OCI-LY3 (cell line): ENCODE measurements around the gene ARMC3.

Source experiments
- H2AFZ ChIP-seq: fragments of 200-600, 300-600 bp; shearing (Covaris generic); 2 replicates; pipeline ENCODE4 v1.6.0; 2014; ENCODE audit warnings: antibody characterized with exemption, low read depth, low read length
- H3K27ac ChIP-seq: fragments of 200-600, 300-600 bp; sonication (generic); 2 replicates; pipeline ENCODE4 v1.5.1; 2014; ENCODE audit warnings: mild to moderate bottlenecking, low read length, moderate library complexity, mixed read lengths
- H3K27me3 ChIP-seq: fragments of 200-600, 300-600 bp; sonication (generic); 2 replicates; pipeline ENCODE4 v1.6.1; 2014; ENCODE audit warnings: low read depth, low read length, mixed read lengths
- H3K36me3 ChIP-seq: fragments of 200-600, 300-600 bp; sonication (generic); replicated peaks from 2 replicates; pipeline ENCODE3; 2014; ENCODE audit warnings: low read depth, low read length, mixed read lengths
- H3K4me1 ChIP-seq: fragments of 300-600, 200-600 bp; sonication (generic); 2 replicates; pipeline ENCODE4 v1.6.1; 2014; ENCODE audit warnings: low read length, mixed read lengths
- H3K4me2 ChIP-seq: fragments of 200-600, 300-600 bp; sonication (generic); 2 replicates; pipeline ENCODE4 v1.6.1; 2014; ENCODE audit warnings: low read length, mixed read lengths
- H3K4me3 ChIP-seq: fragments of 300-600, 200-600 bp; sonication (generic); 2 replicates; pipeline ENCODE4 v1.5.1; 2014; ENCODE audit warnings: antibody characterized with exemption, mild to moderate bottlenecking, low read length, moderate library complexity
- H3K79me2 ChIP-seq: fragments of 300-600, 200-600 bp; shearing (Covaris generic); 2 replicates; pipeline ENCODE4 v1.6.1; 2014; ENCODE audit warnings: mild to moderate bottlenecking, low read length, mixed read lengths
- H3K9ac ChIP-seq: fragments of 300-600, 200-600 bp; shearing (Covaris generic); 2 replicates; pipeline ENCODE4 v1.6.0; 2014; ENCODE audit warnings: mild to moderate bottlenecking, low read length, moderate library complexity
- H3K9me3 ChIP-seq: fragments of 200-600, 300-600 bp; shearing (Covaris generic); 2 replicates; pipeline ENCODE4 v1.6.1; 2014; ENCODE audit warnings: low read length, mixed read lengths; ENCODE audit not compliant: insufficient read depth
- H4K20me1 ChIP-seq: fragments of 200-600, 300-600 bp; sonication (generic); 2 replicates; pipeline ENCODE4 v1.6.1; 2016; ENCODE audit warnings: low read length, mixed read lengths; ENCODE audit not compliant: insufficient read depth
- CTCF ChIP-seq: fragments of 200-600, 300-600 bp; sonication (generic); IDR thresholded peaks from 2 replicates; pipeline ENCODE4 v1.5.1; 2014; ENCODE audit warnings: antibody characterized with exemption, low read length, low read depth
- EZH2phosphoT487 ChIP-seq: fragments of 200-600 bp; shearing (Covaris generic); IDR thresholded peaks from 2 replicates; pipeline ENCODE4 v1.6.1; 2018; ENCODE audit warnings: antibody characterized with exemption, mixed run types, low read depth

The ARMC3 gene

GRCh38 chr10:22942437-22942836, 14.6 kb downstream of the ARMC3 start:
- no peak overlapping the region for H2AFZ ChIP-seq
- no peak for TF ChIP-seq EZH2phosphoT487
- no peak for TF ChIP-seq CTCF
- H3K9me3 ChIP-seq: no peaks in the 10 kb centered on the region

GRCh38 chr10:22945934-22946673, 18.3 kb downstream of the ARMC3 start:
- no peaks in the 10 kb centered on the region for H3K36me3 ChIP-seq
- no peaks in the 10 kb centered on the region for H3K27me3 ChIP-seq
- H3K4me2 ChIP-seq: no peak overlapping the region
- TF ChIP-seq CTCF: no peak
- TF ChIP-seq EZH2phosphoT487: no peak
- no peak overlapping the region for H2AFZ ChIP-seq
- H3K4me1 ChIP-seq: peaks cover 7% of the 10 kb centered on the region
- H3K79me2 ChIP-seq: no peaks in the 10 kb centered on the region
- H3K9me3 ChIP-seq: no peaks in the 10 kb centered on the region
- H3K4me3 ChIP-seq: no peak overlapping the region
- no peak overlapping the region for H3K9ac ChIP-seq
- no peaks in the 10 kb centered on the region for H4K20me1 ChIP-seq
- no peak overlapping the region for H3K27ac ChIP-seq

More at GRCh38 chr10:22942437-22942836, 14.6 kb downstream of the ARMC3 start:
- Histone ChIP-seq H3K4me2 (no peak overlapping the region), H3K27me3 (no peaks in the 10 kb centered on the region), H3K36me3 (no peaks in the 10 kb centered on the region), H3K4me3 (no peak overlapping the region), H3K4me1 (peaks cover 7% of the 10 kb centered on the region), H3K79me2 (no peaks in the 10 kb centered on the region), H3K9ac (no peak overlapping the region), H3K27ac (no peak overlapping the region), H4K20me1 (no peaks in the 10 kb centered on the region)

GRCh38 chr10:22954970-22955369, 27.1 kb downstream of the ARMC3 start:
- Histone ChIP-seq H3K27me3 (no peaks in the 10 kb centered on the region; the same call in 1 of the 2 replicates), H3K9ac (no peak overlapping the region), H2AFZ (no peak overlapping the region), H3K9me3 (no peaks in the 10 kb centered on the region), H3K4me1 (no peaks in the 10 kb centered on the region), H3K27ac (no peak overlapping the region), H4K20me1 (no peaks in the 10 kb centered on the region), H3K4me3 (no peak overlapping the region), H3K36me3 (no peaks in the 10 kb centered on the region), H3K4me2 (no peak overlapping the region), H3K79me2 (no peaks in the 10 kb centered on the region)
- TF ChIP-seq CTCF (no peak), EZH2phosphoT487 (no peak)

- no peaks in the 10 kb centered on the region; the same call in 1 of the 2 replicates for H3K27me3 ChIP-seq
- H2AFZ ChIP-seq: no peak overlapping the region
- H3K4me3 ChIP-seq: no peak overlapping the region
- H3K4me2 ChIP-seq: no peak overlapping the region
- no peaks in the 10 kb centered on the region for H3K9me3 ChIP-seq
- H4K20me1 ChIP-seq: no peaks in the 10 kb centered on the region
- no peaks in the 10 kb centered on the region for H3K4me1 ChIP-seq
- TF ChIP-seq CTCF (no peak), EZH2phosphoT487 (no peak)
- no peaks in the 10 kb centered on the region for H3K79me2 ChIP-seq
- no peaks in the 10 kb centered on the region for H3K36me3 ChIP-seq
- no peak overlapping the region for H3K27ac ChIP-seq
- no peak overlapping the region for H3K9ac ChIP-seq
Measured at GRCh38 chr10:22958338-22958737, 30.5 kb downstream of the ARMC3 start.
